Measurements from ENCODE around the gene C1QC.

C1QC gene

DNA sequence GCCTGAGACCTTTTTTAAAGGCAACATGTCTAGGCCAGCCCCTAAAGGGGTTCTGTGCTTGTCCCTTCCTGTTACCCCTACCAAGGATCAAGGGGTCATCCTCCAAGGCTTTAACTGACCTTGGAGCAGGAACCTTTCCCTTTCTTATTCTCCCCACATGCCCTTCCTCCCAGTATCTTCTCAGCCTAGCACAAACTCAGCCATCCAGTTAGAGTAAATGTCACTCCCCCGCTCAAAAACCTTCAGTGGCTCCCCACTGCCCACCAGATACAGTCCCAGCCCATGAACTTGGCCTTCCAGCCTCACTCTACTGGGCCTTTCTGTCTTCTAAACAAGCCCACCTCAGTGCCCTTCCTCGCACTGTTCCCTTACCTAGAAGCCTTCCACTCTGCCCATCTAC, 18.4 kb downstream of the C1QC start:
- no peaks in the 10 kb centered on the region for H3K79me2 ChIP-seq (ENCODE audit: control insufficient read depth, low read length)
- H3K4me3 ChIP-seq (ENCODE audit: low read length): no peak overlapping the region
- no peaks in the 10 kb centered on the region for H3K27me3 ChIP-seq (ENCODE audit: control insufficient read depth, low read length)
- no peaks in the 10 kb centered on the region for H3F3A ChIP-seq (ENCODE audit: control insufficient read depth, insufficient read depth)
- H3K36me3 ChIP-seq (ENCODE audit: control insufficient read depth, low read length): no peaks in the 10 kb centered on the region
- no peak overlapping the region for H3K27ac ChIP-seq (ENCODE audit: low read depth, low read length)
- no peaks in the 10 kb centered on the region for H3K9me2 ChIP-seq (replicated peaks; ENCODE audit: control insufficient read depth, low read length)
- H3K4me1 ChIP-seq (ENCODE audit: control insufficient read depth, low read length): no peaks in the 10 kb centered on the region
- TF ChIP-seq CTCF (IDR thresholded peaks at IDR 0.05; ENCODE audit: low read depth, low read length, poor library complexity, severe bottlenecking): no peak
- no peak for TF ChIP-seq EZH2phosphoT487 (IDR thresholded peaks at IDR 0.05; ENCODE audit: borderline replicate concordance, low read length)
- no peaks in the 10 kb centered on the region for H3K9me3 ChIP-seq (ENCODE audit: control insufficient read depth, insufficient read depth, low read length)
- no peak overlapping the region for H3K4me2 ChIP-seq (ENCODE audit: low read length)
- no peaks in the 10 kb centered on the region for H4K20me1 ChIP-seq (ENCODE audit: control insufficient read depth, insufficient read depth, low read depth, low read length)

DNA sequence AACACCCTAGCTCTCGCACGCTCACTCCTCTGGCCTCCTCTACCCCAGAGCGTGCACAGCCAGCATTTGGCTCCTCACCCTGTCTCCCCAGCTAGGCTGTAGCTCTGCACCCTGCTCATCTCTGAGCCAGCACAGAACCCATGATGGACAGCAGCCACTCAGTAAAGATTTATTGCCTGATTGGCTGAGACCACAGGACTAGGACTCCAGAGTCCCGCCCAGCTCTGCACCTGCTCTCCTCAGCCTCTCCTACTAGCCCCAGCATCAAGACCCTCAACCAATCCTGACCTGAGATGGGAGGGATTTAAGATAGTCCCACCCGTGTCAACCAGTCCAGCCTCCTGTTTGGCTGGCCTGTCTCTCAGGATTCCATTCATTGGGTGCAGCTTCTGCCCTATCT, 18.9 kb downstream of the C1QC start:
- no peaks in the 10 kb centered on the region for H3K27me3 ChIP-seq (ENCODE audit: control insufficient read depth, low read length)
- H3K4me3 ChIP-seq (ENCODE audit: low read length): no peak overlapping the region
- no peak overlapping the region for H3K4me2 ChIP-seq (ENCODE audit: low read length)

GRCh38 chr1:22662986-22663408, 19.6 kb downstream of the C1QC start:
- Histone ChIP-seq H3K4me2 (ENCODE audit: low read length) (no peak overlapping the region), H3K36me3 (ENCODE audit: control insufficient read depth, low read length) (no peaks in the 10 kb centered on the region), H3K4me1 (ENCODE audit: control insufficient read depth, low read length) (no peaks in the 10 kb centered on the region), H3K27me3 (ENCODE audit: control insufficient read depth, low read length) (no peaks in the 10 kb centered on the region), H3K9me3 (ENCODE audit: control insufficient read depth, insufficient read depth, low read length) (no peaks in the 10 kb centered on the region), H3F3A (ENCODE audit: control insufficient read depth, insufficient read depth) (no peaks in the 10 kb centered on the region), H3K27ac (ENCODE audit: low read depth, low read length) (no peak overlapping the region), H3K9me2 (replicated peaks; ENCODE audit: control insufficient read depth, low read length) (no peaks in the 10 kb centered on the region), H3K4me3 (ENCODE audit: low read length) (no peak overlapping the region), H3K79me2 (ENCODE audit: control insufficient read depth, low read length) (no peaks in the 10 kb centered on the region), H4K20me1 (ENCODE audit: control insufficient read depth, insufficient read depth, low read depth, low read length) (no peaks in the 10 kb centered on the region)
- no peak for TF ChIP-seq EZH2phosphoT487 (IDR thresholded peaks at IDR 0.05; ENCODE audit: borderline replicate concordance, low read length)
- no peak for TF ChIP-seq CTCF (IDR thresholded peaks at IDR 0.05; ENCODE audit: low read depth, low read length, poor library complexity, severe bottlenecking)

More for the DNA sequence above, 18.9 kb downstream of the C1QC start:
- H3K9me2 ChIP-seq (replicated peaks; ENCODE audit: control insufficient read depth, low read length): no peaks in the 10 kb centered on the region
- H3K79me2 ChIP-seq (ENCODE audit: control insufficient read depth, low read length): no peaks in the 10 kb centered on the region
- H3F3A ChIP-seq (ENCODE audit: control insufficient read depth, insufficient read depth): no peaks in the 10 kb centered on the region
- no peaks in the 10 kb centered on the region for H4K20me1 ChIP-seq (ENCODE audit: control insufficient read depth, insufficient read depth, low read depth, low read length)
- no peaks in the 10 kb centered on the region for H3K4me1 ChIP-seq (ENCODE audit: control insufficient read depth, low read length)
- no peak overlapping the region for H3K27ac ChIP-seq (ENCODE audit: low read depth, low read length)
- TF ChIP-seq EZH2phosphoT487 (IDR thresholded peaks at IDR 0.05; ENCODE audit: borderline replicate concordance, low read length): no peak
- TF ChIP-seq CTCF (IDR thresholded peaks at IDR 0.05; ENCODE audit: low read depth, low read length, poor library complexity, severe bottlenecking): no peak
- H3K9me3 ChIP-seq (ENCODE audit: control insufficient read depth, insufficient read depth, low read length): no peaks in the 10 kb centered on the region
- H3K36me3 ChIP-seq (ENCODE audit: control insufficient read depth, low read length): no peaks in the 10 kb centered on the region
